WERI-Rb-1 (cell line): Measurements from ENCODE around the gene KIRREL2.

Experiments
- DNase-seq: peaks from one replicate; pipeline ENCODE4 v3.0.0-alpha.2; 2020
- H3K27ac ChIP-seq: fragments of 250-450 bp; sonication (Bioruptor Pico); 2 replicates; pipeline ENCODE4 v1.5.1; 2020; ENCODE audit warnings: mild to moderate bottlenecking, moderate library complexity
- H3K27me3 ChIP-seq: fragments of 250-450 bp; sonication (Bioruptor Pico); 2 replicates; pipeline ENCODE4 v1.5.1; 2021; ENCODE audit warnings: mild to moderate bottlenecking, low read depth, moderate library complexity; ENCODE audit not compliant: insufficient read depth, severe bottlenecking
- H3K36me3 ChIP-seq: fragments of 250-450 bp; sonication (Bioruptor Pico); 2 replicates; pipeline ENCODE4 v1.5.1; 2020; ENCODE audit warnings: mild to moderate bottlenecking, moderate library complexity
- H3K4me3 ChIP-seq: 2 replicates; pipeline ENCODE4 v1.5.1; 2011; ENCODE audit warnings: low read depth, mild to moderate bottlenecking, control low read depth, low read length
- H3K9me3 ChIP-seq: fragments of 250-450 bp; sonication (Bioruptor Pico); 2 replicates; pipeline ENCODE4 v1.5.1; 2021; ENCODE audit warnings: mild to moderate bottlenecking, moderate library complexity; ENCODE audit not compliant: severe bottlenecking
- CTCF ChIP-seq: IDR thresholded peaks from 2 replicates; pipeline ENCODE4 v1.5.1; 2011; ENCODE audit warnings: low read depth, mild to moderate bottlenecking, control low read depth, inconsistent platforms, low read length

KIRREL2 gene

GRCh38 chr19:35911790-35912189, 55.1 kb downstream of the KIRREL2 start:
- Histone ChIP-seq H3K4me3 (no peak overlapping the region), H3K9me3 (no peaks in the 10 kb centered on the region), H3K27ac (no peak overlapping the region), H3K36me3 (no peaks in the 10 kb centered on the region), H3K27me3 (no peaks in the 10 kb centered on the region)
- TF ChIP-seq CTCF: no peak
- no peak for DNase-seq

- Histone ChIP-seq H3K27me3 (no peaks in the 10 kb centered on the region), H3K27ac (no peak overlapping the region), H3K4me3 (no peak overlapping the region), H3K36me3 (no peaks in the 10 kb centered on the region), H3K9me3 (no peaks in the 10 kb centered on the region)
- no peak for DNase-seq
- no peak for TF ChIP-seq CTCF
Measured at GRCh38 chr19:35913589-35913988, 56.9 kb downstream of the KIRREL2 start.

- Histone ChIP-seq H3K27ac (no peak overlapping the region), H3K4me3 (no peak overlapping the region), H3K27me3 (no peaks in the 10 kb centered on the region), H3K36me3 (no peaks in the 10 kb centered on the region), H3K9me3 (no peaks in the 10 kb centered on the region)
- DNase-seq: no peak
- no peak for TF ChIP-seq CTCF
Measured at GRCh38 chr19:35915443-35915842, 58.7 kb downstream of the KIRREL2 start.
